M059J (cell line): ENCODE results near the gene SREBF1. TPM values are rescaled to one million over a fixed set of nuclear protein-coding genes. Genes with fewer than 3 reads are reported as not detected.
A peak's percentile ranks its signal among the peaks of the same experiment; 100 is the strongest.
"Not testable (repeated sequence)": the region's sequence is repeated elsewhere in the genome, so short reads cannot be mapped to it uniquely, and the experiment has no call there.

Source experiments
- DNase-seq: peaks from one replicate; pipeline ENCODE4 v3.0.0-alpha.2; 2012; ENCODE audit warnings: low read depth
- total RNA-seq: library from RNA; depleted of rRNA; stranded (reverse); fragments of >200 nt; shearing (Covaris generic); gene quantifications from 2 replicates; pipeline ENCODE4 v1.2.3, GENCODE V29; 2014

Gene SREBF1
- total RNA-seq, 1 experiment from 2014 or later: 57.7 TPM

DNA sequence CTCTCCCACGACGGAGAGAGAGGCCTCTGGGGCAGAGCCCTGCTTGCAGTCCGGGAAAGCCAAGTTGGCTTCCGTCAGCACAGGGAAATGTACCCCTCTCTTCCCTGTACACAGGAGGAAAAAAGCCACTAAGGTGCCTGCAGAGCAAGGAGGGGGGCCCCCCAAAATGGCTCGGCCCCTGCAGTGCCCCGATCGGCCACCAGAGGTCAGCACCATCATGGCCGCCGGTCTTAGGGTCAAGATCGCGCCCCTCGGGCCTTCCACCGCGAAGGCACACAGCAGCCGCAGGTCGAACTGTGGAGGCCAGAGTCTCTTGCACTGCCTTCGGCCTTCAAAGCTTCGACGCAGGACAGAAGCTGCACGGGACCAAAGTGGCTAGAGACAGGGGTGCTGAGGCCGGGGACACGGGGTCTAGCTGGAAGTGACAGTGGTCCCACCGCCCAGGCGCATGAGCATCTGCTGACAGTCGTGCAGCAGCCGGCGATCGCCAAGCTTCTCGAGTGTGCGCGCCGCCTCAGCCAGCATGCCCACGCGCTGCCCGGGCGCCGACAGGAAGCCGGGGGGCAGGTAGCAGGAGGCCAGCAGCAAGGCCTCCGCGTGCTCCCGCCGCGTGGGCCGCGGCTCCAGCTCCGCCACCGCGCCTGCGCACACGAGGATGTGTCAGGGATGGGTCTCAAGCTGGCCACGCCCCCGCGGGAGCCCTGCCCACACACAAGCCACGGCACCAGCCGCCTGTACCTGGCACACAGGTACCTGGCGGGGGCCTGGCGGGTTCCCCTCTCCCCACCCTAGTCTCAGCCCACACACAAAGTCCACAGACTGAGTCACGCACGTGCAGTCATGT is 24.4 kb downstream of the SREBF1 start:
- peak; percentile 41 for DNase-seq

DNA sequence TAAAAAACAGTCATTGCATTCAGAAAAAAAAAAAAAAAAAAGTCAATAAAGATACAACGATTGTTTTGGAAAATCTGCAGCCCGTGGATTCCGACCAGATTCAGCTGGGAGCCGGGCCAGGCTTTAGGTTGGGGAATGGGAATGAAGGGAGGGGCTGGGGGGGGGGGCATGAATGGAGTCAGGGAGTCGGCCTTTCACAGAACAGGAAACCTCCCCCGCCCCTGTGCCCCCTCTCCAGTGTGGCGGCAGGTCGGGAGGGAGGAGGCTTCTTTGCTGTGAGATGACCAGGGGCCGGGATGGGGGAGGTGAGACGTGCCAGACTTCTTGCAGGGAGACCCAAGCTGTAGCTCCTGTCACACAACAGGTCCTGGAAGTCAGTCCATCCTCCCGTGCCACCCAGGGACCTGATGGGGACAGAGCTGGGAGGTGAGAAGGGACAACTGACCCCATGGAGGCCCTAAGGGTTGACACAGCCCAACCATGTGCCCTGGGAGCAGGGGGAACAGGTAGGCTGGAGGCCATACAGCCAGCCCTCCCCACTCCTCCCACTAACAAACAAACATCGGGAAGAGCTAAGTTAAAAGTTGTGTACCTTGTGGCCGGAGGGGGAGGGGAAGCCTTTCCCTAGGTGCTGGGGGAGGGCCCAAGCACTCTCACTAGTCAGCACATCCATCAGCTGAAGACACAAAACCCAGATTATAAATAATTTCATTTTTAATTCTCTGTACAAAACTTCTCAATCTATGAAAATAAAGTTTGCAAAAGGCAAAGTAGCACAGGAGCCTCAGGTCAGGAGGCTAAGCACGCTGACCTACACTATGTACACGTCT is 25.2 kb downstream of the SREBF1 start:
- no peak for DNase-seq

DNA sequence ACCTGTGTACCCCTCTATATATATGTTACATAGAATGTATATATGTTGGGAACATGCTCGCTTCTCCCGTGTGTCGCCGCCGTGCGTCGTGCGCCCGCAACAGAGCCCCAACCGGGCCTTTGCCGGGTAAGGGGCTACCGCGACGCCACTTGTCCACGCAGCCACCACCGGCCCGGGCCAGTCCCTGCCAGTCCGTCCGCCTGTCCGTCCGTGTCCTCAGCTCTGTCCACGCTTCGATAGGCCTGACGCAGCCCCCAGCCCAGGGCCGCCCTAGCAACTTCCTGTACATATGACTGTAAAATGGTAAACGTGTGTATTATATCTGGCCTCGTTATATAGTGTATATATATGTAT is 25.9 kb downstream of the SREBF1 start:
- no peak for DNase-seq

DNA sequence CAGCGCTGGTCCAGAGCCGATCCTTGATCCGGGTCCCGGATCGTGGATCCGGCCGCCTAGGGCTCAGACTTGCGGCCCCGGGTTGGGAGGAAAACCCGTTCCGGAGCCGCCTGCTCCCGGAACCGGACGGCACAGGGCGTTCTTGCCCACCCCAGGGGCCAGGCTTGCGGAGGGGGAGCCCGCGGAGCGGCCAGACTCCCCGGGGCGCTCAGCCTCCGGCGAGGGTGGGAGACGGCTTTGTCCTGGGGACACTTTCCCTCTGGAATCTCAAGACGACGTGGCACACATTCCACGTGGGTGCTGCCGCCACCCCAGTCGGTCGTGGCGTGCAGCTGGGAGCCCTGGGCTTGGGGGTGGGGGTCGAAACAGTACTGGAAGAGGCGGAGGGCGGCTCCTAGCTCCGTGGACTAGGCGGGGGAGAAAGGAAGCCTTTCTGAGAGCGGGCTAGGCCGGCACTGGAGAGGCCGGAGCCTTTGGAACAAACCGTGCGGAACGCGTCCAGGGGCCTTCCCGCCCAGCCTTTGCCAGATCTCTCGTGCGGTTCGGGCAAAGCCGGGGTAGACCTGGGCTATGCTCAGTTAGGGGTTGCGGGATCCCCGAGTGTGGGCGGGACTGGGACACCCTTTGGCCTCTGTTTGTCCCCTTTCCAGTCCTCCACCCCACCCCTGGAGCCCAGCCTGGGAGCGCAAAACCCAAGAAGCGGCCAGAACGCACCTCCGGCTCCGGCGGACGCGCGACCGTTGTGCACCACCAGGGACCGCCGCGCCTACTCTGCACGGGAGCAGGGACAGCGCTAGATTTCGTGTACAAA is 26.5 kb downstream of the SREBF1 start:
- DNase-seq: no peak

DNA sequence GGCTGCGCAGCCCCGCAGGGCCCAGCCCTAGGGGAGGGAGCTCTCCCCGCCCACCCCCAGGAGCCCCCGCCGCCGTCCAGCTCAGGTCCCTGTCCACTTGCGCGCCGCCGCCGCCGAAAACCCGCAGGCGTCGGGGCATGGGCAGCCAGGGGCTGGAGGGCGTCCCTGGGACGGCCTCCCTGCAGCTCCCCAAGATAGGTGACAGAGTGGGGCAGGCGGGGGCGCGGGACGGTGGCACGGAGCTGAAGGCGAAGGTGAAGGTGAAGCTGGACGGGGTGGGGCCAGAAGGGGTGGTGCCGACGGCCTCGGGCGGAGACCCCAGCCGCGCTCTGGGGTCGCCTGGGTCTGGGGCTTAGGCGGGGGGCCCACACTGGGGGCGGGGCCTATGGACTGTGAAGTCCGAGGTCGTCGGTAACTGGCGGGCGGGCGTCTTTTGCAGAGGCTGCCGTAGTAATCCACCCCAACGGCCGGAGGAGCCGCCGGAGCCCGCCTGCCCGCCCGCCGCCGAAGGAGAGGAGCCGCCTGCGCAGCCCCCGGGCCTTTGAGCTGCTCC is 27.2 kb downstream of the SREBF1 start:
- DNase-seq: no peak

DNA sequence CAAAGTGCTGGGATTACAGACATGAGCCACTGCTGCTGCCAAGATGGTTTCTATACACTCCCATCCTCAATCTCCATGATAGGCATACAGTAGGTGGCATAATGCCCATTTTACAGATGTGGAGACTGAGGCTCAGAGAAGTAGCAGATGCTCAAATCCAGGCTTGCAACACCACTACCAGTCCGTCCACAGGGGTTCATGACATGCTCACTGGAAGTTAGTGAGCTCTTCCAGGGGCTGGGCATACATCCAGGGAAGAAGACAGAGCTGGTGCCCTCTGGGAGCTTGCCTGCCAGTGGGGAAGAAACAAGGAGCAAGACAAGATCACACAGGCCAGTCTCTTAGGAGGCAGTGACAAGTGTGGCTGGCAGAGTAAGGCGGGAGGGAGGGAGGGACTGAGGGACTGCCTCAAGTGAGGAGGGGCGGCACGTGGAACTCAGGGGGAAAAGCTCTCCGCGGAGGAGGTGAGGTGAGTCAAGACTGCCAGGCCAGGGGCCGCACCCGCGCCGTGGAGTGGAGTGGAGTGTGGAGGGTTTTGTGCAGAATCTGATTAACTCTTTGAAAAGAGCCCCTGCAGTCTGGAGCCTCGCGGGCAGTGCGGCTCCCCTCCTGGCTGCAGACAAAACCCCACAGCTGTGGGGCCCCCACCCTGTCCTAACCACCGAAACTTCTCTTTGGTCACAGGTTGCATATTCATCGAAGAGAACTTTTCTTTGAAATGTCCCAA is 27.9 kb downstream of the SREBF1 start:
- DNase-seq: no peak

DNA sequence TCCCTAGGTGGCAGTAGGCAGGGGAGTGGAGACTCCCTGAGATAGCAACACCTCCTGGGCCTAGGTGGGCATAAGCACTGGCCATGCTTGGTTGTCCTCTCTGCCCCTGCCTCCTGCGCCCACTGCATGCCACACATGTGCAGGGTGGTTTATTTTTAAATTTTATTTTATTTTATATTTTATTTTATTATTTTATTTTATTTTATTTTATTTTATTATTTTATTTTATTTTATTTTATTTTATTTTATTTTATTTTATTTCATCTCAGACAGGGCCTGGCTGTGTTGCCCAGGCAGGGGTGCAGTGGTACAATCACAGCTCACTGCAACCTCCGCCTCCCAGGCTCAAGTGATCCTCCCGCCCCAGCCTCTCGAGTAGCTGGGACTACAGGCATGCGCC is 28.6 kb downstream of the SREBF1 start:
- DNase-seq: not testable (repeated sequence)

DNA sequence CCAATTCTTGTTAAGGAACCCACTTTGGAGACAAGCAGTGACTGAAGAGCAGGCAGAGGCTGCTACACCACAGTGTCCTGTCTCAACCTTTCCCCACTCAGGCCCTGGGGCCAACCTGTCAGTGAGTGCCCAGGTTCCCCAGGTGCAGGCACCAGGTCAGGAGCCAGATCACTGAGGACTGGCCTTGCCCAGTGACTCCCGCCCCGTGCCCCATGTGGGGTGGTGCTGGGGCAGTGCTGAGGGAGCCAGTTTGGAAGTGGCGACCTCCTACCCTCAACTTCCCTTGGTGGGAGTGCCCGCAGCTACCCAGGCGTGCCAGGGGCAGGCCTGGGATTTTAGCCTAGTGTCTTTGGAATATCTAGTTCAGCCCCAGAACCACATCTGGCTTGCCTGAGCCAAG is 29.3 kb downstream of the SREBF1 start:
- DNase-seq: no peak

DNA sequence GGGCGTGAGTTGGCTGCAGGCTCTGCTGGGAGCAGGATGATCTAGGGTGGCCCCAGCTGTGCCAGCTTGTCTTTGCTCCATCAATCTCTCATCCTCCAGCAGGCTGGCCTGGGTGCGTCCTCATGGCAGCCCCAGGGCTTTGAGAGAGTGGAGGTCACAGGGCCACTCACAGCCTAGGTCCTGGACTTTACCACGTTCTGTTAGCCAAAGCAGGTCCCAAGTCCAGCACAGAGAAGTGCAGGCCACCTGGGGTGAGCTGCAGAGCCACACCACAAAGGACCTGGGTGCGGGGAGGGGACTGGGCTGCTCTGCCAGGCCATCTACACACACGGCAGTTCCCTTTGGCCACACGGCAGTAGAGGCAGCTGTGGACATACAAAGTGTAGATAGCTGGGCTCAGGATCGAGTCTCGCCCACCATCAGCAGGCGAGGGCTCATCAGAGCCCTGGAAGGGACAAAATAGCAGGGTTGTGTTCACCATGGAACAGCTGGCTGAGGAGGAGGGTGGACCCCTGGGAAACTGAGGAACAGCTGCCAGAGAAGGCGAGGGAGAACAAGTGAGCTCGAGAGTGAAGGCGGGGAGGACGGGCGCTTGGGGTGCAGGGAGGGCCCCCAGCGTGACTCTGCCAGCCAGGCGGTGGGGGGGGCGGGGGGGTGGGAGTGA is 30.0 kb downstream of the SREBF1 start:
- no peak for DNase-seq

DNA sequence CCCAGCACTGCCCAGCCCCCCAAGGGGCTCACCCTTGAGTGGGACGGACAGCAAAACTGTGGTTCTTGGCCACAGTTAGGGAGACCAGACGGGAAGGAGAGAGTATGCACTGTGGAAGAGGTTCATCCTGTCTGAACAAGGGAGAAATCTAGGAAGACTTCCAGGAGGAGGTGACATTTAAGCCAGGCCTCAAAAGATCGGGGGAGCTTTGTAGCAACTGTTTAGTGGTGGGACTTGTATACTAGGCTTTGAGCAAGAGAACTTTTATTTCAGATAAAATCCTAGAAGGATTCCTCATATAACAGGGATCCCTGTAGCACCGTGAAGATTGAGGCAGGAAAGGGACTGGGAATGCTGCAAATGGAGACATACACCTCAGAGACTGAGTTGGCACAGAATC is 30.8 kb downstream of the SREBF1 start:
- no peak for DNase-seq

DNA sequence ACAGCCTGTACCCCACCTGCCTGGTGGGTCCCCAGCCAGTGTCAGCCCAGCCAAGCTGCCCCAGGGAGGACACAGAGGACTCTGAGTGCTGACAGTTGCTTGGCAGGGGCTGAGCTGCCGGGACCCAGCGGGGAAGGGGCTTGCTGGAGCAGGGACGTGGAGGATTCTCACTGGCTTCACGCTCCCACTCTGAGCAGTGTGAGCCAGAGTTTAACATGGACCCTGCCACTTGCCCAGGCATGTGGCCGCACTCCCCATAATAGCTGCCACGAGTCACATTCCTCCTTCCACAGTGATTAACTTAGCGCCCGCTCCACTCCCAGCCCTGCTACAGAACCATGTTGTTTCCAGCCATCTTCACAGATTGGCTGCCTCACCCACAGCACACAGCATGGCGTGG is 31.2 kb downstream of the SREBF1 start:
- no peak for DNase-seq

DNA sequence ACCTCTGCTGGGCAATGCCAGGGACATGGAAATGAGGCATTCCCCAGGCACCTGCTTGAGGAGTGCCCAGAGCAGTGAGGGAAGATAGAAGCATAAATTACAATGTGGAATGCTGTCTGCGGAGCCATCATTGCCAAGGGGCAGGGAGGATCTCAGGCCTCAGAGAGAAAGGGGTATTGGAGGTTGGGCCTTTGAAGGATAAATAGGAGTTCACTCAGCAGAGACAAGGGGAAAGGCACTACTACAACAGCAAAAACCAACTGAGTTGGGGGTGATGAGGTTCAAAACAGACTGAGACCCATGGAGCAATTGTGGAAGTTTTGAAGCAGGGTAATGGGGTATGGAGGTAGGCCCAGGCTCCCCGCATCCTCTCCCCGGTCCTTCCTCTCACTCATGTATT is 32.8 kb downstream of the SREBF1 start:
- DNase-seq: no peak

DNA sequence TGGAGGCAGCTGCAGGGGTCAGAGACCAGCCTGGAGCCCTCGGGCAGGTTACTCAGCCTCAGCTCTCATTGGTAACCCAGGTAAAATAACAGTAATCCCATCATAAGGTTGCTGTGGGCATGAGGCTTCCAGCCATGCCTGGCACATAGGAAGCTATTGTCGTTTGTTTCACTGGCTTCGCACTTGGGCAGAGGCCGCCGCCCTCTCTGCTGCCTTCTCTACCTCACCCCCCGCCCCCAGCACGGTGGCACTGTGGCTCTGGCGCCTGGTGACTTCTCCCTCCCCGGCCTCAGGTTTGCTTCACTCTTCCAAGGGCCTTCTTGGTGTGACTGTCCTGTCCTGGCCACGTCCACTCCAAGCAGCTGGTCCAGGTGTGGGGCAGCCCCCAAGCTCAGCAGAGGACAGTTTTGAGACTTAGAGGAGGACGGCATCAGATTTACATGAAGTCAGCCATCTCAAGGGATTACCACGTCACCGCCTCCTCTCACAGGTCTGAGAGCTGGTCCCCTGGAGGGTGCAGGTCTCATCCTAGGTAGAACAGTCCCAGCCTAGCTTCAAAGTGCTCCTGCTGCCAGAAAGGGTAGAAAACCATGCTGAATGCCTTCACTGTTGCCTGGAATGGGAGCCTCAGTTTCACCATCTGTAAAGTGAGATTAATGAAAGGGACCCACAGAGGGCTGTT is 34.8 kb downstream of the SREBF1 start:
- DNase-seq: no peak

DNA sequence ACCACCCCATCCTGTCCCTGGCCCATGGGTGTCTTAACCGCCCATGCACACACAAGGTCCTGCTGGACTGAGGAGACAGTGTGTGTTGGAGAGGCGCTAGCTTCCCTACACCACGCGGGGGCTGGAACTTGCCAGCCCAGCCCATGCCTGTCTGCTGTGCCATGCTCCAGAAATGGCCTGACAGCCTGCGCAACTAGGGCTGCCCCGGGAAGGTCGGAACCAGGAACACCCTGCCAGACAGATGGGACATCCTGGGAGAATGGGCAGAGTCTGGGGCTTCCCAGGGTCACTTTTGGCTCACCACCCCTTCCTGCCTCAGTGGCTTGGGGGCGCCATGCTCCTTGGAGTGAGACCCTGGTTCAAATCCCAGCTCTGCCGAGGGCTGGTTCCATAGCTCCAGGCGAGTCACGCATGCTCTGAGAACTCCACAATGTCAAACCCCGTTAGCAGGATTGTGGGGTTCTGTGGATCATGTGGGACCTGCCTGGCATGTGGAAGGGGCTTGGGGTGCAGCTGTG is 36.2 kb downstream of the SREBF1 start:
- no peak for DNase-seq

DNA sequence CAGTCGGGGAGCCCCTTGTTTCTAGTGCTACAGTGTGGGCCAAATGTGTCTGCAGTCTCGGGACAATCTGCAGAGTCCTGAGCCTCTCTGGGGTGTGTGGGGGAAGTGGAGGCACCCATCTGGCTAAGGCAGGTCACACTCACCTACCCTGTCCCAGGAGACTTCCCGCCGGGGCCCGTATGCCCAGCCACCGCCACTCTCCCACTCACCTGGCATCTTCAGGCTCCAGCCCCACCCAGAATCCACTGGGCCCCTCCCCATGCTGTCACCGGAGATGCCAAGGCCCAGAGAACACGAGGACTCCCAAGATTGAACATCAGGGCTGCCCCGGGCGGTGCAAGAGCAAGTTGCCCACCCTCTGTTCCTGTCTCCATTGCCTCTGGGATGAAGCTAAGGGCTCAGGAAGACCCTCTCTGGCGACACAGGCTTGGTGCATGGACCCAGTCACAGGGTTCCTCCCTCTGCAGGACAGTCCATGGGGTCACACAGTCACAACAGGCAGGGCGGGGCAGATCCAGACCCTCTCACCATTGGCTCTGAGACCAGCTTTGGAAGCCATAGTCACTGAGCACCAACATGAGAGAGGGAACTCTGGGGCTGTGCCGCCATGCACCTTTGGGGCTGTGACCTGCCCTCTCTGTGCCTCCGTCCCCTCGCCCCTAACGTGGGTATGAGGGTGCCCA is 38.1 kb downstream of the SREBF1 start:
- no peak for DNase-seq

DNA sequence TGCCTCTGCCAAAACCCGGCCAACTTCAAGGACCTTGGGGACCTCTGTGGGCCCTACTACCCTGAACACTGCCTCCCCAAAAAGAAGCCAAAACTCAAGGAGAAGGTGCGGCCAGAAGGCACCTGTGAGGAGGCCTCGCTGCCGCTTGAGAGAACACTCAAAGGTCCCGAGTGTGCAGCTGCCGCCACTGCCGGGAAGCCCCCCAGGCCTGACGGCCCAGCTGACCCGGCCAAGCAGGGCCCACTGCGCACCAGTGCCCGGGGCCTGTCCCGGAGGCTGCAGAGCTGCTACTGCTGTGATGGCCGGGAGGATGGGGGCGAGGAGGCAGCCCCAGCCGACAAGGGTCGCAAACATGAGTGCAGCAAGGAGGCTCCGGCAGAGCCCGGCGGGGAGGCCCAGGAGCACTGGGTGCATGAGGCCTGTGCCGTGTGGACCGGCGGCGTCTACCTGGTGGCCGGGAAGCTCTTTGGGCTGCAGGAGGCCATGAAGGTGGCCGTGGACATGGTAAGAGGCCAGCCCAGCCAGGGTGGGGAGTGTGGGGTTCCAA is 38.7 kb downstream of the SREBF1 start:
- no peak for DNase-seq

DNA sequence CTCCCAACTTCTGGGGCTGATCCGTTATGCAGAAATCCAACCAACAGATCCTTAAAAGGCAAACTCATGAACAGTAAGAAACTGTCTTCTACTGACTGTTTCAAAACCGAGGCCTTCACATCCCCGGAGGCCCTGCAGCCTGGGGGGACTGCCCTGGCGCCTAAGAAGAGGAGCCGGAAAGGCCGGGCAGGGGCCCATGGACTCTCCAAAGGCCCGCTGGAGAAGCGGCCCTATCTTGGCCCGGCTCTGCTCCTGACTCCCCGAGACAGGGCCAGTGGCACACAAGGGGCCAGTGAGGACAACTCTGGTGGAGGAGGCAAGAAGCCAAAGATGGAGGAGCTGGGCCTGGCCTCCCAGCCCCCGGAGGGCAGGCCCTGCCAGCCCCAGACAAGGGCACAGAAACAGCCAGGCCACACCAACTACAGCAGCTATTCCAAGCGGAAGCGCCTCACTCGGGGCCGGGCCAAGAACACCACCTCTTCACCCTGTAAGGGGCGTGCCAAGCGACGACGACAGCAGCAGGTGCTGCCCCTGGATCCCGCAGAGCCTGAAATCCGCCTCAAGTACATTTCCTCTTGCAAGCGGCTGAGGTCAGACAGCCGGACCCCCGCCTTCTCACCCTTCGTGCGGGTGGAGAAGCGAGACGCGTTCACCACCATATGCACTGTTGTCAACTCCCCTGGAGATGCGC is 39.5 kb downstream of the SREBF1 start:
- DNase-seq: no peak

DNA sequence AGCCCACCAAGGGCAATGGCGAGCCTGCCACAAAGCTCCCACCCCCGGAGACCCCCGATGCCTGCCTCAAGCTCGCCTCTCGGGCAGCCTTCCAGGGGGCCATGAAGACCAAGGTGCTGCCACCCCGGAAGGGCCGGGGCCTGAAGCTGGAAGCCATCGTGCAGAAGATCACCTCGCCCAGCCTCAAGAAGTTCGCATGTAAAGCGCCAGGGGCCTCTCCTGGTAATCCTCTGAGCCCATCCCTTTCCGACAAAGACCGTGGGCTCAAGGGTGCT is 40.1 kb downstream of the SREBF1 start:
- no peak for DNase-seq
